ENCODE measurements around the gene SUGT1.

- no peak for TF ChIP-seq EP300 (IDR thresholded peaks at IDR 0.05)
- no peak for TF ChIP-seq CTCF (IDR thresholded peaks at IDR 0.05)
- no peak for TF ChIP-seq POLR2AphosphoS5 (IDR thresholded peaks at IDR 0.05)
These were observed 1.9 kb upstream of the SUGT1 start for GRCh38 chr13:52650731-52651130.

Data from sigmoid colon (tissue), 4 donors.